A673 (cell line): Measurements from ENCODE around the gene SMIM30. TPM values are rescaled to one million over a fixed set of nuclear protein-coding genes. Genes with fewer than 3 reads are reported as not detected.

Experiments
- BruUV-seq: library from RNA; stranded (reverse); fragments of 400-500 nt; replicated peaks from 2 replicates; lab custom pipeline; 2021; lab: Mats Ljungman, UMichigan
- CTCF ChIA-PET: fragments of 300-600 bp; sonication (Branson Sonifier 250); formaldehyde crosslinking; loops from one replicate; lab custom pipeline; 2022; ENCODE audit warnings: antibody characterized with exemption; lab: Charles Lee
- POLR2A ChIA-PET: fragments of 300-600 bp; sonication (Branson Sonifier 250); formaldehyde crosslinking; loops from one replicate; lab custom pipeline; 2022; ENCODE audit warnings: antibody characterized with exemption; ENCODE audit not compliant: low non-redundant PET; lab: Charles Lee
- DNase-seq: peaks from one replicate; pipeline ENCODE4 v3.0.0-alpha.2; 2015; ENCODE audit warnings: low spot score
- H3K27ac ChIP-seq: fragments of 200-600 bp; sonication (generic); 2 replicates; pipeline ENCODE4 v1.5.1; 2016; ENCODE audit warnings: mixed run types, low read depth, mild to moderate bottlenecking, mixed read lengths, antibody characterized with exemption, low read length; ENCODE audit not compliant: poor library complexity, severe bottlenecking
- H3K27me3 ChIP-seq: fragments of 200-600 bp; sonication (generic); replicated peaks from 2 replicates; pipeline ENCODE4 v1.6.1; 2017; ENCODE audit warnings: mixed run types, low read depth, mild to moderate bottlenecking, mixed read lengths, antibody characterized with exemption, low read length; ENCODE audit not compliant: insufficient read depth, poor library complexity
- H3K36me3 ChIP-seq: fragments of 200-600 bp; sonication (generic); 2 replicates; pipeline ENCODE4 v1.6.1; 2016; ENCODE audit warnings: mixed run types, mild to moderate bottlenecking, mixed read lengths, antibody characterized with exemption, low read length; ENCODE audit not compliant: insufficient read depth, poor library complexity, severe bottlenecking
- H3K4me1 ChIP-seq: fragments of 200-600 bp; sonication (generic); 2 replicates; pipeline ENCODE4 v1.6.1; 2017; ENCODE audit warnings: mixed run types, mild to moderate bottlenecking, mixed read lengths, antibody characterized with exemption, low read length; ENCODE audit not compliant: insufficient read depth, poor library complexity, severe bottlenecking
- H3K4me3 ChIP-seq: fragments of 200-600 bp; sonication (generic); 2 replicates; pipeline ENCODE4 v1.5.1; 2016; ENCODE audit warnings: low read depth, mixed run types, mild to moderate bottlenecking, mixed read lengths, low read length; ENCODE audit not compliant: poor library complexity, severe bottlenecking
- H3K9me3 ChIP-seq: fragments of 200-600 bp; sonication (generic); 2 replicates; pipeline ENCODE4 v1.6.1; 2016; ENCODE audit warnings: mixed run types, low read depth, mild to moderate bottlenecking, mixed read lengths, antibody characterized with exemption, low read length; ENCODE audit not compliant: poor library complexity, severe bottlenecking
- CTCF ChIP-seq: fragments of 300-800, 200-600 bp; sonication (generic); conservative IDR thresholded peaks from 2 replicates; pipeline ENCODE4 v1.5.1; 2017; ENCODE audit warnings: low read depth, mild to moderate bottlenecking, antibody characterized with exemption, low read length, moderate library complexity, mixed read lengths
- EZH2 ChIP-seq: fragments of 200-600 bp; sonication (generic); IDR thresholded peaks from 2 replicates; pipeline ENCODE4 v1.6.1; 2017; ENCODE audit warnings: borderline replicate concordance, low read depth, mild to moderate bottlenecking, mixed read lengths, antibody characterized with exemption, low read length; ENCODE audit not compliant: poor library complexity, severe bottlenecking
- intact Hi-C: fragments of 100-400 bp; cut with micrococcal nuclease; formaldehyde crosslinking; loops from one replicate; pipeline ENCODE4 v1.10.0; 2022; ENCODE audit not compliant: unreplicated experiment
- total RNA-seq: library from RNA; stranded (reverse); gene quantifications from 2 replicates; pipeline ENCODE4 v1.2.3, GENCODE V29; 2021

Gene SMIM30
- total RNA-seq, 1 experiment from 2014 or later = 40.8 TPM

DNA sequence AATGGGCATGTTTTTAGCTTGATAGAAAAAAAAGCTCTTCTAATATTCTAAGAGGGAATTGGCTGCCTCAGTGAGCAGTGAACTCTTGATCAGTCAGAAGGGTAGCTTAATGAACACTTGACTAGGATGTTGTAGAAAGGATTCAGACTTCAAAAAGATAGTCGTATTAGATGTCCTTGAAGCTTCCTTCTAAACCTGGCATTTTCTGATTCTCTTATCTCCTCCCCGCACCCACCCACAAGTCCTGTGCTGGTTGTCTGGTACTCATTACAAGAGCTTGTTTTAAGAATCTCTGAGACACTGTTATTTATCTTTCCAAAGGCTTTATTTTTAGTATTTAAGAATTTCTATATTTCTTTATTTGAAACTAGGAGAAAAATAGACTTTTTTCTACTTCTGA, 7.4 kb upstream of the SMIM30 start:
- Histone ChIP-seq H3K36me3 (no peaks in the 10 kb centered on the region), H3K9me3 (no peaks in the 10 kb centered on the region), H3K27ac (no peak overlapping the region), H3K27me3 (no peaks in the 10 kb centered on the region), H3K4me1 (no peaks in the 10 kb centered on the region), H3K4me3 (no peak overlapping the region)
- POLR2A ChIA-PET = no interaction called here
- CTCF ChIA-PET = no interaction called here
- BruUV-seq = no TSS peak
- intact Hi-C loops = no loop called here
- no peak for DNase-seq
- no peak for TF ChIP-seq EZH2
- no peak for TF ChIP-seq CTCF

GRCh38 chr7:113122744-113123143, 4.4 kb upstream of the SMIM30 start:
- CTCF ChIA-PET = no interaction called here

GRCh38 chr7:113120647-113121046, 2.3 kb upstream of the SMIM30 start:
- CTCF ChIA-PET = no interaction called here
- H3K9me3 ChIP-seq = no peaks in the 10 kb centered on the region
- no peak overlapping the region for H3K4me3 ChIP-seq

More at GRCh38 chr7:113122744-113123143, 4.4 kb upstream of the SMIM30 start:
- BruUV-seq = no TSS peak
- TF ChIP-seq EZH2 = no peak
- TF ChIP-seq CTCF = no peak
- H3K27ac ChIP-seq = no peak overlapping the region
- H3K9me3 ChIP-seq = no peaks in the 10 kb centered on the region
- no peaks in the 10 kb centered on the region for H3K27me3 ChIP-seq
- no peak for DNase-seq
- no peaks in the 10 kb centered on the region for H3K36me3 ChIP-seq
- no peak overlapping the region for H3K4me3 ChIP-seq
- POLR2A ChIA-PET = no interaction called here
- intact Hi-C loops = no loop called here
- peaks cover under 1% of the 10 kb centered on the region for H3K4me1 ChIP-seq

More at GRCh38 chr7:113120647-113121046, 2.3 kb upstream of the SMIM30 start:
- Histone ChIP-seq H3K27me3 (no peaks in the 10 kb centered on the region), H3K4me1 (peaks cover 2% of the 10 kb centered on the region), H3K36me3 (no peaks in the 10 kb centered on the region), H3K27ac (no peak overlapping the region)
- no peak for DNase-seq
- no TSS peak for BruUV-seq
- intact Hi-C loops = no loop called here
- TF ChIP-seq CTCF (no peak), EZH2 (no peak)
- POLR2A ChIA-PET = no interaction called here
